Uterus (tissue), 4 donors: ENCODE results near the gene SPDYC. TPM values are rescaled to one million over a fixed set of nuclear protein-coding genes. Genes with fewer than 3 reads are reported as not detected.

ENCODE experiments used
- DNase-seq, 2 donors: peaks; one replicate each; pipeline ENCODE4 v3.0.0-alpha.2; 2019 to 2020
- H3K27ac ChIP-seq, 2 donors: fragments of 200-600 bp; sonication (generic); 1 replicate in 1 of 2; 2 replicates in 1 of 2; pipeline ENCODE4 v1.5.1; 2016 to 2018
- H3K27me3 ChIP-seq, 2 donors: fragments of 200-600 bp; sonication (generic); one replicate each; pipeline ENCODE4 v1.5.1; 2018 to 2019; ENCODE audit warnings: control low read depth in 1 of 2
- H3K36me3 ChIP-seq, 2 donors: fragments of 200-600 bp; sonication (generic); one replicate each; pipeline ENCODE4 v1.5.1; 2019; ENCODE audit warnings: control low read depth in 1 of 2
- H3K4me1 ChIP-seq, 2 donors: fragments of 200-600 bp; sonication (generic); one replicate each; pipeline ENCODE4 v1.5.1; 2018 to 2019; ENCODE audit warnings: control low read depth in 1 of 2
- H3K4me3 ChIP-seq, 2 donors: fragments of 200-600 bp; sonication (generic); 1 replicate in 1 of 2; 2 replicates in 1 of 2; pipeline ENCODE4 v1.5.1; 2018 to 2019; ENCODE audit warnings: mild to moderate bottlenecking in 1 of 2
- H3K9me3 ChIP-seq, 2 donors: fragments of 200-600 bp; sonication (generic); one replicate each; pipeline ENCODE4 v1.5.1; 2019; ENCODE audit warnings: control low read depth in 1 of 2
- POLR2A ChIP-seq, 2 donors: fragments of 450-650 bp; IDR thresholded peaks; one replicate each; pipeline ENCODE4 v1.6.1; 2016; ENCODE audit warnings: antibody characterized with exemption in 2 of 2, mild to moderate bottlenecking in 1 of 2, moderate library complexity in 1 of 2
- intact Hi-C: fragments of 100-400 bp; cut with DNase I; formaldehyde crosslinking; loops from one replicate; pipeline ENCODE4 v1.15.1; 2023; ENCODE audit warnings: low total_unique reads
- total RNA-seq, 4 donors: library from RNA; depleted of rRNA in 3 of 4; stranded (reverse); fragments of >200 nt in 3 of 4; gene quantifications; one replicate each; pipeline versions ENCODE4 v1.1.0 to v1.2.4, GENCODE V29; 2014 to 2023
- TF ChIP-seq, protein P1 (sequence below), 4 experiments: fragments of 200-600 bp in 2 of 4; fragments of 450-650 bp in 2 of 4; sonication (generic) in 2 of 4; IDR thresholded peaks; one replicate each; pipeline ENCODE4 v1.5.1; 2016 to 2019; ENCODE audit warnings: antibody characterized with exemption in 4 of 4, mild to moderate bottlenecking in 2 of 4, moderate library complexity in 1 of 4
- donor health status: DM: yes; HTN: yes; CAD: no.

SPDYC gene
- total RNA-seq, 4 donors from 2014 or later: not detected

DNA sequence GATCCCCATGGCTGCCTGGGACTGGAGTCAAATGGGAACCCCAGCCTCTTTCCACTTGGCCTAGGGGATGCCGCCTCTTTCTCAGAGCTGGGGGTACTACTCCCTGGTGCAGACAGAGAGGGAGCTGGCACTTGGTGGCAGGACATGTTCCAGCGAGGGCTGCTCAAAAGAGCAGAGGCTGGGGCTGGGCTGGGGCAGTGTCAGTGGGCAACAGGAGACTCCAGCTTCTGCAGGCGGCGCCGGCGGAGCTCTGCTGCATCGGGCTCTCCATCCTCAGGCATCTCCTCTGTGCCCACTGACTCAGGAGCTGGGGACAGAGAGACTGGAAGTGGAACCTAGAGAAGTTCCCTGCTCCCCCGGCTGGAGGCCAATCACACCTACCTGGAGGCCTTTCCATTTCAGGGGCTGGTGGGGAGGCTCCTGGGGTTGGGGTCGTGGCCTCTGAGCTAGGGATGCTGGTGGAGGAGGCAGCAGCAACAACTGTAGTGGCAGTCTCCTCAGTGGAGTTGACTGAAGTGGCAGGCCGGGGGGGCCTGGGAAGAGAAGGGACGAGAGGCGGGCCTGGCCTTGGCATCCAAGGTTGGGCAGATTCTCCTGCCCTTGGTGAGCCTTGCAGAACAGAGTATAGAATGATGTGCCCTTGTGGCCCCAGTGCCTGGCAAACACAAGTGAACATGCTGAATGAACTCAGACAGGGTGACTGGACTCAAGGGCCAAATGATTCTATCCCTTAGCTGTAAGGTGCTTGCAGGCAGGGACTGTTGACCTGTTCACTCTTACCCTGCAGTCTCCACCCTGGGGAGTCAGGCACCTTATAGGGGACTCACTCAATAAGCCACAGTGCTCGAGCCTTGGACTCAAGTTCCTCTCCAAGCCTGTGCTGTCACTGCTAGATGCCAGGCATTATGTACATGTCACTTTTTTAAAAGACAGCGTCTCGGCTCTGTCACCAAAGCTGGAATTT lies 41.6 kb upstream of the SPDYC start:
- H3K36me3 ChIP-seq: no peaks in the 10 kb centered on the region
- intact Hi-C loops: no loop called here
- no peak overlapping the region for H3K27ac ChIP-seq
- TF ChIP-seq, protein P1, sequence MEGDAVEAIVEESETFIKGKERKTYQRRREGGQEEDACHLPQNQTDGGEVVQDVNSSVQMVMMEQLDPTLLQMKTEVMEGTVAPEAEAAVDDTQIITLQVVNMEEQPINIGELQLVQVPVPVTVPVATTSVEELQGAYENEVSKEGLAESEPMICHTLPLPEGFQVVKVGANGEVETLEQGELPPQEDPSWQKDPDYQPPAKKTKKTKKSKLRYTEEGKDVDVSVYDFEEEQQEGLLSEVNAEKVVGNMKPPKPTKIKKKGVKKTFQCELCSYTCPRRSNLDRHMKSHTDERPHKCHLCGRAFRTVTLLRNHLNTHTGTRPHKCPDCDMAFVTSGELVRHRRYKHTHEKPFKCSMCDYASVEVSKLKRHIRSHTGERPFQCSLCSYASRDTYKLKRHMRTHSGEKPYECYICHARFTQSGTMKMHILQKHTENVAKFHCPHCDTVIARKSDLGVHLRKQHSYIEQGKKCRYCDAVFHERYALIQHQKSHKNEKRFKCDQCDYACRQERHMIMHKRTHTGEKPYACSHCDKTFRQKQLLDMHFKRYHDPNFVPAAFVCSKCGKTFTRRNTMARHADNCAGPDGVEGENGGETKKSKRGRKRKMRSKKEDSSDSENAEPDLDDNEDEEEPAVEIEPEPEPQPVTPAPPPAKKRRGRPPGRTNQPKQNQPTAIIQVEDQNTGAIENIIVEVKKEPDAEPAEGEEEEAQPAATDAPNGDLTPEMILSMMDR (IDR thresholded peaks at IDR 0.05): no peak
- no peak for TF ChIP-seq POLR2A (IDR thresholded peaks at IDR 0.05)
- H3K9me3 ChIP-seq: no peaks in the 10 kb centered on the region
- H3K4me1 ChIP-seq: peaks cover 0 to 4% of the 10 kb centered on the region in 2 donors
- no peak for DNase-seq
- no peak overlapping the region for H3K4me3 ChIP-seq
- H3K27me3 ChIP-seq: no peaks in the 10 kb centered on the region

- H3K27ac ChIP-seq: no peak overlapping the region
- H3K4me3 ChIP-seq: no peak overlapping the region
- intact Hi-C loops: no loop called here
- TF ChIP-seq POLR2A (IDR thresholded peaks at IDR 0.05): no peak
- TF ChIP-seq, protein P1 (IDR thresholded peaks at IDR 0.05): no peak
- no peaks in the 10 kb centered on the region for H3K9me3 ChIP-seq
- peaks cover 0 to 8% of the 10 kb centered on the region in 2 donors for H3K4me1 ChIP-seq
- no peaks in the 10 kb centered on the region for H3K27me3 ChIP-seq
- no peak for DNase-seq
- no peaks in the 10 kb centered on the region for H3K36me3 ChIP-seq
Measured at GRCh38 chr11:65129649-65130441, 40.2 kb upstream of the SPDYC start.

DNA sequence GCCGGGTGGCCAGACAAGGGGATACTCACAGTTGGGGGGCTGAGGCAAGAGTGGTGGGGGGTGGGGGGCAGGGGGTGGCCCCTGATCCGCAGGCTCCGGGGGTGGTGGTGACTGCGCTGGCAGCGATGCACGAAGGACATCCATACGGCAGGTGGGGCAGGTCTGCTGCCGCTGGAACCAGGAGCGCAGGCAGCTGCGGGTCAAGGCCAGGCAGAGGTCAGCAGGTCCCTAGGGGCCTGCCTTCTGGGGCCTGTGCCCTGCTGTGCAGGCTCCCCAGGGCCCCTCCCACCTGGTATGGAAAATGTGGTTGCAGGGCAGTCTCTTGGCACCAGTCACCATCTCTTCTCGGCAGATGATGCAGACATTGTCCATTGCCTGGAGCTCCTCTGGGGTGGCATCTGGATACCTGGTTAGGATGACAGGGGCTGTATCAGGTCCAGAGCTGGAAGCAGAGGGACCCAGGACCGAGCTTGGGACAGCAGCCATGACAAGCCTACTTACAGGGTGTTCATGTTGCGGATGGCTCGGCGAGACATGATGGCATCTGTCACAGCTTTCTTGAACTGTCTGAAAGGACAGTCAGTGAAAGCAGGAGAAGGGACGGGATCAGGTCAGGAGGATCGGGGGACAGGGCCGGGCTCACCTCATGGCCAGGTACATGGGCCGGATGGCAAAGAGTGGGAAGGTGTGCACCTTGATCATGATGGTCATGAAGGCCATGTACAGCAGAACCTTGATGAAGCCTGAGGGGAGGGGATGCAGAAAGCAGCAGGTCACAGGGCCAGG lies 39.2 kb upstream of the SPDYC start:
- Histone ChIP-seq H3K4me3 (no peak overlapping the region), H3K4me1 (peaks cover 0 to 13% of the 10 kb centered on the region in 2 donors), H3K27ac (no peak overlapping the region), H3K9me3 (no peaks in the 10 kb centered on the region), H3K36me3 (no peaks in the 10 kb centered on the region), H3K27me3 (no peaks in the 10 kb centered on the region)
- TF ChIP-seq, protein P1 (IDR thresholded peaks at IDR 0.05): no peak
- intact Hi-C loops: no loop called here
- peak in 1 of 2 donors; percentile 10 for DNase-seq

- intact Hi-C loops: no loop called here
- DNase-seq: peak in 1 of 2 donors; percentile 4
- Histone ChIP-seq H3K27me3 (no peaks in the 10 kb centered on the region), H3K36me3 (no peaks in the 10 kb centered on the region), H3K27ac (no peak overlapping the region), H3K9me3 (no peaks in the 10 kb centered on the region), H3K4me3 (no peak overlapping the region), H3K4me1 (peaks cover 0 to 13% of the 10 kb centered on the region in 2 donors)
- TF ChIP-seq POLR2A (IDR thresholded peaks at IDR 0.05): no peak
- TF ChIP-seq, protein P1 (IDR thresholded peaks at IDR 0.05): no peak
Measured at GRCh38 chr11:65131417-65131776, 38.6 kb upstream of the SPDYC start.
